ENCODE results near the gene C2CD4C.
"Not testable (repeated sequence)": the region's sequence is repeated elsewhere in the genome, so short reads cannot be mapped to it uniquely, and the experiment has no call there.

C2CD4C gene

GRCh38 chr19:397941-398706 is 10.8 kb downstream of the C2CD4C start:
- no peak for DNase-seq

- DNase-seq = no peak
Observed at GRCh38 chr19:397321-397720, 11.6 kb downstream of the C2CD4C start.

GRCh38 chr19:395467-395866 is 13.5 kb downstream of the C2CD4C start:
- DNase-seq = no peak

- not testable (repeated sequence) for DNase-seq
Observed at GRCh38 chr19:394857-395256, 14.1 kb downstream of the C2CD4C start.

- not testable (repeated sequence) for DNase-seq
Observed at GRCh38 chr19:393560-393959, 15.4 kb downstream of the C2CD4C start.

GRCh38 chr19:392375-392970 is 16.5 kb downstream of the C2CD4C start:
- no peak for DNase-seq

- DNase-seq = no peak
Observed at GRCh38 chr19:391726-392374, 17.1 kb downstream of the C2CD4C start.

GRCh38 chr19:391207-391557 is 17.8 kb downstream of the C2CD4C start:
- DNase-seq = no peak

GRCh38 chr19:390386-391206 is 18.4 kb downstream of the C2CD4C start:
- no peak for DNase-seq

- no peak for DNase-seq
Observed at GRCh38 chr19:389935-390289, 19.0 kb downstream of the C2CD4C start.

- DNase-seq = no peak
Observed at GRCh38 chr19:389255-389934, 19.6 kb downstream of the C2CD4C start.

GRCh38 chr19:388691-389090 is 20.3 kb downstream of the C2CD4C start:
- no peak for DNase-seq

GRCh38 chr19:387777-388176 is 21.2 kb downstream of the C2CD4C start:
- no peak for DNase-seq

- not testable (repeated sequence) for DNase-seq
Observed at GRCh38 chr19:386632-387301, 22.2 kb downstream of the C2CD4C start.

GRCh38 chr19:386189-386588 is 22.8 kb downstream of the C2CD4C start:
- not testable (repeated sequence) for DNase-seq

GRCh38 chr19:384799-385169 is 24.2 kb downstream of the C2CD4C start:
- no peak for DNase-seq

- DNase-seq = peak; percentile 30
Observed at GRCh38 chr19:383922-384798, 24.8 kb downstream of the C2CD4C start.

GRCh38 chr19:383040-383439 is 25.9 kb downstream of the C2CD4C start:
- DNase-seq = no peak

- peak; percentile 64 for DNase-seq
Observed at GRCh38 chr19:382578-382977, 26.4 kb downstream of the C2CD4C start.

- not testable (repeated sequence) for DNase-seq
Observed at GRCh38 chr19:381901-382300, 27.0 kb downstream of the C2CD4C start.

- not testable (repeated sequence) for DNase-seq
Observed at GRCh38 chr19:380618-381219, 28.2 kb downstream of the C2CD4C start.
